Hepatocyte (in vitro differentiated cells): ENCODE measurements around the gene DAB2IP. TPM values are rescaled to one million over a fixed set of nuclear protein-coding genes. Genes with fewer than 3 reads are reported as not detected.

Experiments used
- DNase-seq: peaks from one replicate; pipeline ENCODE4 v3.0.0-alpha.2; 2016; ENCODE audit warnings: low spot score
- H2AFZ ChIP-seq: fragments of 200-600 bp; sonication (generic); 2 replicates; pipeline ENCODE4 v1.6.0; 2016; ENCODE audit warnings: antibody characterized with exemption, mild to moderate bottlenecking
- H3K27ac ChIP-seq: fragments of 200-600 bp; sonication (generic); 2 replicates; pipeline ENCODE4 v1.5.1; 2016; ENCODE audit warnings: mild to moderate bottlenecking
- H3K27me3 ChIP-seq: fragments of 200-600 bp; sonication (generic); 2 replicates; pipeline ENCODE4 v1.6.1; 2016
- H3K36me3 ChIP-seq: fragments of 200-600 bp; sonication (generic); replicated peaks from 2 replicates; pipeline ENCODE4 v1.5.1; 2016; ENCODE audit warnings: low read depth; ENCODE audit not compliant: insufficient read depth
- H3K4me1 ChIP-seq: fragments of 200-600 bp; sonication (generic); 2 replicates; pipeline ENCODE4 v1.5.1; 2016; ENCODE audit warnings: mild to moderate bottlenecking, moderate library complexity; ENCODE audit not compliant: insufficient read depth
- H3K4me2 ChIP-seq: fragments of 200-600 bp; sonication (generic); 2 replicates; pipeline ENCODE4 v1.6.0; 2016
- H3K4me3 ChIP-seq: fragments of 200-600 bp; sonication (generic); 2 replicates; pipeline ENCODE4 v1.5.1; 2016; ENCODE audit warnings: mild to moderate bottlenecking
- H3K79me2 ChIP-seq: fragments of 200-600 bp; sonication (generic); 2 replicates; pipeline ENCODE4 v1.6.0; 2017; ENCODE audit warnings: mild to moderate bottlenecking
- H3K9me2 ChIP-seq: fragments of 200-600 bp; sonication (generic); replicated peaks from 2 replicates; pipeline ENCODE4 v1.6.0; 2017; ENCODE audit warnings: mild to moderate bottlenecking; ENCODE audit not compliant: insufficient read depth
- H3K9me3 ChIP-seq: fragments of 200-600 bp; sonication (generic); 2 replicates; pipeline ENCODE4 v1.5.1; 2016; ENCODE audit warnings: low read depth, mild to moderate bottlenecking
- H4K20me1 ChIP-seq: fragments of 200-600 bp; sonication (generic); 2 replicates; pipeline ENCODE4 v1.6.0; 2016; ENCODE audit warnings: mild to moderate bottlenecking; ENCODE audit not compliant: insufficient read depth, poor library complexity, severe bottlenecking
- EZH2 ChIP-seq: fragments of 200-600 bp; sonication (generic); IDR thresholded peaks from 2 replicates; pipeline ENCODE4 v1.6.1; 2016; ENCODE audit warnings: antibody characterized with exemption, mild to moderate bottlenecking, borderline replicate concordance
- EZH2phosphoT487 ChIP-seq: fragments of 200-600 bp; sonication (generic); IDR thresholded peaks from one replicate; pipeline ENCODE4 v1.6.1; 2018; ENCODE audit warnings: antibody characterized with exemption, mild to moderate bottlenecking, low read depth, moderate library complexity; ENCODE audit not compliant: unreplicated experiment, severe bottlenecking
- WGBS: methylation state at CpG from one replicate; pipeline ENCODE4 v1.1.6; 2016; ENCODE audit warnings: low lambda C conversion rate; ENCODE audit errors: missing lambda C conversion rate; 5-methylcytosine and 5-hydroxymethylcytosine counted together
- polyA plus RNA-seq: library from polyadenylated mRNA; unstranded; fragments of >200 nt; fragmentation: Nextera tagmentation; extraction: Ambion mirVana; gene quantifications from 2 replicates; pipeline ENCODE4 v1.2.1, GENCODE V29; 2016
- total RNA-seq: library from RNA; depleted of rRNA; stranded (reverse); fragments of >200 nt; gene quantifications from 2 replicates; pipeline ENCODE4 v1.2.3, GENCODE V29; 2014
- TF ChIP-seq, protein P1 (sequence below): fragments of 200-600 bp; sonication (generic); IDR thresholded peaks from 2 replicates; pipeline ENCODE4 v1.5.1; 2016; ENCODE audit warnings: antibody characterized with exemption, mild to moderate bottlenecking; ENCODE audit not compliant: poor library complexity

DAB2IP gene
- total and polyA plus RNA-seq, 2 experiments from 2014 or later = 11.6 to 31.0 TPM

- Histone ChIP-seq H3K27ac (no peak overlapping the region), H3K9me3 (no peaks in the 10 kb centered on the region), H2AFZ (no peak overlapping the region), H4K20me1 (peaks cover 13% of the 10 kb centered on the region), H3K79me2 (peaks cover 21% of the 10 kb centered on the region), H3K4me1 (peaks cover 21% of the 10 kb centered on the region), H3K4me3 (no peak overlapping the region), H3K27me3 (no peaks in the 10 kb centered on the region), H3K36me3 (no peaks in the 10 kb centered on the region), H3K4me2 (no peak overlapping the region), H3K9me2 (no peaks in the 10 kb centered on the region)
- DNase-seq = no peak
- 88% methylated on average over 7 of the region's 7 CpGs for WGBS
- no peak for TF ChIP-seq EZH2
- TF ChIP-seq EZH2phosphoT487 = no peak
- TF ChIP-seq, protein P1, sequence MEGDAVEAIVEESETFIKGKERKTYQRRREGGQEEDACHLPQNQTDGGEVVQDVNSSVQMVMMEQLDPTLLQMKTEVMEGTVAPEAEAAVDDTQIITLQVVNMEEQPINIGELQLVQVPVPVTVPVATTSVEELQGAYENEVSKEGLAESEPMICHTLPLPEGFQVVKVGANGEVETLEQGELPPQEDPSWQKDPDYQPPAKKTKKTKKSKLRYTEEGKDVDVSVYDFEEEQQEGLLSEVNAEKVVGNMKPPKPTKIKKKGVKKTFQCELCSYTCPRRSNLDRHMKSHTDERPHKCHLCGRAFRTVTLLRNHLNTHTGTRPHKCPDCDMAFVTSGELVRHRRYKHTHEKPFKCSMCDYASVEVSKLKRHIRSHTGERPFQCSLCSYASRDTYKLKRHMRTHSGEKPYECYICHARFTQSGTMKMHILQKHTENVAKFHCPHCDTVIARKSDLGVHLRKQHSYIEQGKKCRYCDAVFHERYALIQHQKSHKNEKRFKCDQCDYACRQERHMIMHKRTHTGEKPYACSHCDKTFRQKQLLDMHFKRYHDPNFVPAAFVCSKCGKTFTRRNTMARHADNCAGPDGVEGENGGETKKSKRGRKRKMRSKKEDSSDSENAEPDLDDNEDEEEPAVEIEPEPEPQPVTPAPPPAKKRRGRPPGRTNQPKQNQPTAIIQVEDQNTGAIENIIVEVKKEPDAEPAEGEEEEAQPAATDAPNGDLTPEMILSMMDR = no peak
These were observed 43.2 kb downstream of the DAB2IP start for GRCh38 chr9:121694600-121694999.

DNA sequence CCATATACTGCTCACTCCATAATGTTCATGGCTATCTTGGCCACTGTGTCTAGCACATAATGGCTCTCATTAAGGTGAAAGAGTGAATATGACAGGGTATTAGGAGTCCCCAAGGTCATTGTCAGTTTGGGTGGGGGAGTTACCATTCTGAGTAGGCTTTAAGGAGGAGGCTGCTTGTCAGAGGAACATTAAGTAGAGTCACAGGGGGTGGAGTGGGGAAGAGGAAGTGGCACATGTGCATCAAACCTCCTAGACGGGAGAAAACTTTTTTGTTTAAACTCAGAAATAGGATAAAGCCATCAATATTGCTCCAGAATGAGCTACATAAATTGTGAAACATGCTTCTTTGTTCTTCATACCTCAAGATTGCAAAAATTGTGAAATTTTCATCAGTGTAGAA lies 45.5 kb downstream of the DAB2IP start:
- Histone ChIP-seq H4K20me1 (peaks cover 29% of the 10 kb centered on the region), H3K4me1 (peaks cover 15% of the 10 kb centered on the region), H3K9me3 (no peaks in the 10 kb centered on the region), H3K36me3 (no peaks in the 10 kb centered on the region), H3K27me3 (no peaks in the 10 kb centered on the region), H3K27ac (no peak overlapping the region), H3K4me3 (no peak overlapping the region), H3K79me2 (peaks cover 34% of the 10 kb centered on the region), H2AFZ (no peak overlapping the region), H3K4me2 (no peak overlapping the region), H3K9me2 (no peaks in the 10 kb centered on the region)
- WGBS = 70% methylated on average over 1 of the region's 1 CpG
- DNase-seq = no peak
- TF ChIP-seq EZH2 (no peak), EZH2phosphoT487 (no peak)
- TF ChIP-seq, protein P1 = no peak

- Histone ChIP-seq H4K20me1 (peaks cover 33% of the 10 kb centered on the region), H3K4me1 (peaks cover 2% of the 10 kb centered on the region), H3K9me3 (no peaks in the 10 kb centered on the region), H3K9me2 (no peaks in the 10 kb centered on the region), H3K27ac (peak overlapping the region; percentile 3), H3K27me3 (no peaks in the 10 kb centered on the region), H3K4me3 (peak overlapping the region; percentile 55), H2AFZ (no peak overlapping the region), H3K36me3 (no peaks in the 10 kb centered on the region), H3K4me2 (peak overlapping the region; percentile 97), H3K79me2 (peaks cover 50% of the 10 kb centered on the region)
- TF ChIP-seq EZH2phosphoT487 = no peak
- 10% methylated on average over 16 of the region's 130 CpGs for WGBS
- peak; percentile 76 for DNase-seq
These were observed 47.5 kb downstream of the DAB2IP start for GRCh38 chr9:121698627-121699570.

GRCh38 chr9:121699571-121700164 lies 48.2 kb downstream of the DAB2IP start:
- peaks cover 40% of the 10 kb centered on the region for H4K20me1 ChIP-seq
- TF ChIP-seq EZH2 (no peak), EZH2phosphoT487 (no peak)
- TF ChIP-seq, protein P1 = no peak
- H3K4me3 ChIP-seq = peak overlapping the region; percentile 55
- H3K9me2 ChIP-seq = no peaks in the 10 kb centered on the region
- 13% methylated on average over 24 of the region's 36 CpGs for WGBS
- peak overlapping the region; percentile 3 for H3K27ac ChIP-seq
- no peak overlapping the region for H2AFZ ChIP-seq
- peak overlapping the region; percentile 97 for H3K4me2 ChIP-seq
- no peaks in the 10 kb centered on the region for H3K27me3 ChIP-seq
- H3K36me3 ChIP-seq = no peaks in the 10 kb centered on the region
- H3K79me2 ChIP-seq = peaks cover 58% of the 10 kb centered on the region
- H3K4me1 ChIP-seq = peaks cover 2% of the 10 kb centered on the region
- no peaks in the 10 kb centered on the region for H3K9me3 ChIP-seq
- peak; percentile 27 for DNase-seq
